GM12878 (cell line): Measurements from ENCODE around the gene WIPF2. TPM values are rescaled to one million over a fixed set of nuclear protein-coding genes. Genes with fewer than 3 reads are reported as not detected.

Source experiments
- ATAC-seq: fragments of 200-7000 bp; cut with Tn5 transposase; 3 replicates; pipeline ENCODE4 v1.9.1; 2020; ENCODE audit warnings: mild to moderate bottlenecking, moderate library complexity
- BruUV-seq: library from RNA; stranded (reverse); fragments of 400-500 nt; replicated peaks from 2 replicates; lab custom pipeline; 2021; lab: Mats Ljungman, UMichigan
- CTCF ChIA-PET: fragments of 300-600 bp; sonication (Branson Sonifier 250); formaldehyde crosslinking; extraction: SDS; loops from one replicate; lab custom pipeline; 2021; ENCODE audit warnings: inconsistent platforms; lab: Yijun Ruan, JAX
- POLR2A ChIA-PET: fragments of 350-600 bp; formaldehyde crosslinking; extraction: SDS; loops from one replicate; lab custom pipeline; 2021; ENCODE audit warnings: inconsistent platforms; lab: Charles Lee
- RAD21 ChIA-PET: fragments of 300-600 bp; sonication (Branson Sonifier 250); formaldehyde crosslinking; loops from one replicate; lab custom pipeline; 2023; ENCODE audit warnings: antibody characterized with exemption; ENCODE audit not compliant: unreplicated experiment; lab: Charles Lee
- SMC1A ChIA-PET: fragments of 300-600 bp; sonication (Branson Sonifier 250); formaldehyde crosslinking; loops from one replicate; lab custom pipeline; 2023; ENCODE audit not compliant: unreplicated experiment, uncharacterized antibody; lab: Charles Lee
- DNase-seq: peaks from one replicate; pipeline ENCODE4 v3.0.0-alpha.2; 2011; ENCODE audit warnings: low read depth, low spot score
- FAIRE-seq: peaks from 3 replicates; lab custom pipeline; 2011; peaks lifted over from hg19 to GRCh38; lab: Jason Lieb, UNC
- H2AFZ ChIP-seq: 2 replicates; pipeline ENCODE4 v1.6.0; 2011; ENCODE audit warnings: low read depth, low read length, control low read depth; ENCODE audit not compliant: control insufficient read depth
- H3K27ac ChIP-seq: 2 replicates; pipeline ENCODE4 v1.5.1; 2011; ENCODE audit warnings: control low read depth; ENCODE audit not compliant: control insufficient read depth, insufficient read depth
- H3K27me3 ChIP-seq, 2 experiments: replicated peaks in 1 of 2; 2 replicates each; pipeline versions ENCODE4 v1.6.0 to v1.6.1; 2011; ENCODE audit warnings: low read length in 1 of 2; ENCODE audit not compliant: control insufficient read depth in 2 of 2, insufficient read depth in 2 of 2
- H3K36me3 ChIP-seq, 2 experiments: 2 replicates each; pipeline ENCODE4 v1.5.1; 2011; ENCODE audit warnings: low read length in 1 of 2; ENCODE audit not compliant: control insufficient read depth in 2 of 2, insufficient read depth in 2 of 2
- H3K4me1 ChIP-seq: 2 replicates; pipeline ENCODE4 v1.6.1; 2011; ENCODE audit warnings: mild to moderate bottlenecking, low read length, moderate library complexity, mixed read lengths; ENCODE audit not compliant: control insufficient read depth, insufficient read depth
- H3K4me2 ChIP-seq: 2 replicates; pipeline ENCODE4 v1.6.0; 2011; ENCODE audit warnings: control low read depth; ENCODE audit not compliant: control insufficient read depth, insufficient read depth
- H3K4me3 ChIP-seq: fragments of 200-600 bp; sonication (generic); 2 replicates; pipeline ENCODE4 v1.5.1; 2016
- H3K79me2 ChIP-seq: 2 replicates; pipeline ENCODE4 v1.6.0; 2011; ENCODE audit warnings: low read length; ENCODE audit not compliant: control insufficient read depth, insufficient read depth
- H3K9ac ChIP-seq: 2 replicates; pipeline ENCODE4 v1.8.0; 2011; ENCODE audit warnings: low read length, control low read depth, mixed read lengths; ENCODE audit not compliant: control insufficient read depth, insufficient read depth
- H3K9me3 ChIP-seq: replicated peaks from 3 replicates; pipeline ENCODE4 v1.5.1; 2011; ENCODE audit warnings: mild to moderate bottlenecking, low read length; ENCODE audit not compliant: control insufficient read depth, insufficient read depth
- H4K20me1 ChIP-seq: 2 replicates; pipeline ENCODE4 v1.6.0; 2011; ENCODE audit not compliant: control insufficient read depth, insufficient read depth
- BCL11A ChIP-seq: IDR thresholded peaks from 2 replicates; pipeline ENCODE4 v1.6.1; 2011; ENCODE audit warnings: low read depth, low read length
- HDGF ChIP-seq: fragments of 450-650 bp; IDR thresholded peaks from 2 replicates; pipeline ENCODE4 v1.6.1; 2016; ENCODE audit warnings: antibody characterized with exemption
- NFYA ChIP-seq: IDR thresholded peaks from 2 replicates; pipeline ENCODE4 v1.6.1; 2011; ENCODE audit warnings: low read depth, mild to moderate bottlenecking, low read length, improper control_type of control experiment, borderline replicate concordance
- RELA ChIP-seq: fragments of 450-650 bp; IDR thresholded peaks from 2 replicates; pipeline ENCODE4 v1.8.0; 2014; ENCODE audit warnings: borderline replicate concordance; ENCODE audit not compliant: partially characterized antibody
- RUNX3 ChIP-seq: IDR thresholded peaks from 2 replicates; pipeline ENCODE4 v1.6.1; 2012; ENCODE audit warnings: low read length, inconsistent platforms
- SMARCA5 ChIP-seq: fragments of 450-650 bp; IDR thresholded peaks from 2 replicates; pipeline ENCODE4 v1.6.1; 2017; ENCODE audit warnings: mild to moderate bottlenecking
- TARDBP ChIP-seq: IDR thresholded peaks from 2 replicates; pipeline ENCODE4 v1.6.1; 2016; ENCODE audit warnings: borderline replicate concordance
- YBX1 ChIP-seq: fragments of 450-650 bp; IDR thresholded peaks from 2 replicates; pipeline ENCODE4 v1.6.1; 2016; ENCODE audit warnings: antibody characterized with exemption
- ZBTB11 ChIP-seq: fragments of 450-650 bp; formaldehyde crosslinking; IDR thresholded peaks from 2 replicates; pipeline ENCODE4 v1.5.0; 2022; ENCODE audit warnings: mild to moderate bottlenecking, missing genetic modification characterization
- WGBS: methylation state at CpG from one replicate; pipeline ENCODE4 v1.1.6; 2016; ENCODE audit warnings: low lambda C conversion rate; ENCODE audit not compliant: insufficient replicate concordance, insufficient coverage; ENCODE audit errors: missing lambda C conversion rate; 5-methylcytosine and 5-hydroxymethylcytosine counted together
- in situ Hi-C: fragments of 300-500 bp; cut with MboI; formaldehyde crosslinking; loops from 9 replicates; pipeline ENCODE4 v1.14.3; 2018; ENCODE audit warnings: mixed read lengths
- intact Hi-C: fragments of 100-400 bp; cut with micrococcal nuclease; formaldehyde crosslinking; loops from one replicate; pipeline ENCODE4 v1.14.2; 2022; ENCODE audit not compliant: unreplicated experiment
- polyA plus RNA-seq, 11 experiments: library from polyadenylated mRNA; depleted of rRNA in 4 of 11; unstranded in 6 of 11; stranded (reverse) in 5 of 11; fragments of >200 nt; fragmentation: Nextera tagmentation in 4 of 11; fragmentation: Illumina TruSeq in 1 of 11; extraction: Ambion mirVana in 4 of 11; extraction: Trizol in 1 of 11; gene quantifications; 1 replicate in 1 of 11; 2 replicates in 10 of 11; pipeline versions ENCODE4 v1.2.1 to v1.2.3, GENCODE V29; 2011 to 2016; ENCODE audit warnings: inconsistent platforms in 2 of 11, missing spikeins in 2 of 11, low read depth in 1 of 11
- total RNA-seq, 4 experiments: library from RNA; depleted of rRNA in 3 of 4; stranded (reverse); fragments of >200 nt in 3 of 4; fragmentation: Illumina TruSeq in 1 of 4; extraction: Trizol in 1 of 4; gene quantifications; 2 replicates each; pipeline versions ENCODE4 v1.2.1 to v1.2.3, GENCODE V29; 2013 to 2021
- TF ChIP-seq, protein P1 (sequence below): fragments of 450-650 bp; IDR thresholded peaks from 2 replicates; pipeline ENCODE4 v1.6.1; 2017; ENCODE audit warnings: mild to moderate bottlenecking, low read depth, inconsistent platforms; ENCODE audit not compliant: poor library complexity, severe bottlenecking
- TF ChIP-seq, protein P2 (sequence below): fragments of 450-650 bp; IDR thresholded peaks from 2 replicates; pipeline ENCODE4 v1.6.1; 2016; ENCODE audit warnings: mild to moderate bottlenecking, moderate library complexity, borderline replicate concordance

The WIPF2 gene
- total and polyA plus RNA-seq, 10 of the 15 experiments (the other 5 are each of a cell fraction or from before 2014, with no cell fraction given) = 4.2 to 20.8 (median 7.1) TPM

GRCh38 chr17:40175928-40176753, 43.0 kb upstream of the WIPF2 start (continued):
- TF ChIP-seq BCL11A (no peak), RELA (no peak), HDGF (no peak), TARDBP (no peak), NFYA (no peak), SMARCA5 (no peak), RUNX3 (no peak)
- TF ChIP-seq, protein P1, sequence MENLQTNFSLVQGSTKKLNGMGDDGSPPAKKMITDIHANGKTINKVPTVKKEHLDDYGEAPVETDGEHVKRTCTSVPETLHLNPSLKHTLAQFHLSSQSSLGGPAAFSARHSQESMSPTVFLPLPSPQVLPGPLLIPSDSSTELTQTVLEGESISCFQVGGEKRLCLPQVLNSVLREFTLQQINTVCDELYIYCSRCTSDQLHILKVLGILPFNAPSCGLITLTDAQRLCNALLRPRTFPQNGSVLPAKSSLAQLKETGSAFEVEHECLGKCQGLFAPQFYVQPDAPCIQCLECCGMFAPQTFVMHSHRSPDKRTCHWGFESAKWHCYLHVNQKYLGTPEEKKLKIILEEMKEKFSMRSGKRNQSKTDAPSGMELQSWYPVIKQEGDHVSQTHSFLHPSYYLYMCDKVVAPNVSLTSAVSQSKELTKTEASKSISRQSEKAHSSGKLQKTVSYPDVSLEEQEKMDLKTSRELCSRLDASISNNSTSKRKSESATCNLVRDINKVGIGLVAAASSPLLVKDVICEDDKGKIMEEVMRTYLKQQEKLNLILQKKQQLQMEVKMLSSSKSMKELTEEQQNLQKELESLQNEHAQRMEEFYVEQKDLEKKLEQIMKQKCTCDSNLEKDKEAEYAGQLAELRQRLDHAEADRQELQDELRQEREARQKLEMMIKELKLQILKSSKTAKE = no peak

DNA sequence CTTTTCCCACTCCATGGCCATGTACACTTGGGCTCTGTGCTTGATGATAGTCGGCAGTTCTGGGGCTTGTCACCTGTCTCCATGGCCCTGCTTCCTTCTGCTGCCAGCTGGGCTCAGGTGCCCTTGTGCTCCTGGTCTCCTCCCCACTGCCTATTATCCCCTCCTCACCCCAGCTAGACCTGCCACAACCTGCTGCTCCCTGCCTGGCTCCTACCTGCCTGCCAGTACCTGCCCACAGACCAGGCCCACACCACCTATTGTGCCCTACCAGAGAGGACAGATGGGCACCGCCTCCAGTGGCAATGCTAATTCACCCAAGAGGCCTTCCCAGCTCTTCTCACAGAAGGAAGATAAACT, 42.4 kb upstream of the WIPF2 start:
- SMC1A ChIA-PET = interaction anchor here (5.1 kb wide), 1 partner anchor 64 kb away, joined by 35 read pairs; no protein-coding TSS in a partner anchor
- TF ChIP-seq ZBTB11 (CRISPR knock-in tag) (no peak), YBX1 (no peak)
- TF ChIP-seq, protein P2, sequence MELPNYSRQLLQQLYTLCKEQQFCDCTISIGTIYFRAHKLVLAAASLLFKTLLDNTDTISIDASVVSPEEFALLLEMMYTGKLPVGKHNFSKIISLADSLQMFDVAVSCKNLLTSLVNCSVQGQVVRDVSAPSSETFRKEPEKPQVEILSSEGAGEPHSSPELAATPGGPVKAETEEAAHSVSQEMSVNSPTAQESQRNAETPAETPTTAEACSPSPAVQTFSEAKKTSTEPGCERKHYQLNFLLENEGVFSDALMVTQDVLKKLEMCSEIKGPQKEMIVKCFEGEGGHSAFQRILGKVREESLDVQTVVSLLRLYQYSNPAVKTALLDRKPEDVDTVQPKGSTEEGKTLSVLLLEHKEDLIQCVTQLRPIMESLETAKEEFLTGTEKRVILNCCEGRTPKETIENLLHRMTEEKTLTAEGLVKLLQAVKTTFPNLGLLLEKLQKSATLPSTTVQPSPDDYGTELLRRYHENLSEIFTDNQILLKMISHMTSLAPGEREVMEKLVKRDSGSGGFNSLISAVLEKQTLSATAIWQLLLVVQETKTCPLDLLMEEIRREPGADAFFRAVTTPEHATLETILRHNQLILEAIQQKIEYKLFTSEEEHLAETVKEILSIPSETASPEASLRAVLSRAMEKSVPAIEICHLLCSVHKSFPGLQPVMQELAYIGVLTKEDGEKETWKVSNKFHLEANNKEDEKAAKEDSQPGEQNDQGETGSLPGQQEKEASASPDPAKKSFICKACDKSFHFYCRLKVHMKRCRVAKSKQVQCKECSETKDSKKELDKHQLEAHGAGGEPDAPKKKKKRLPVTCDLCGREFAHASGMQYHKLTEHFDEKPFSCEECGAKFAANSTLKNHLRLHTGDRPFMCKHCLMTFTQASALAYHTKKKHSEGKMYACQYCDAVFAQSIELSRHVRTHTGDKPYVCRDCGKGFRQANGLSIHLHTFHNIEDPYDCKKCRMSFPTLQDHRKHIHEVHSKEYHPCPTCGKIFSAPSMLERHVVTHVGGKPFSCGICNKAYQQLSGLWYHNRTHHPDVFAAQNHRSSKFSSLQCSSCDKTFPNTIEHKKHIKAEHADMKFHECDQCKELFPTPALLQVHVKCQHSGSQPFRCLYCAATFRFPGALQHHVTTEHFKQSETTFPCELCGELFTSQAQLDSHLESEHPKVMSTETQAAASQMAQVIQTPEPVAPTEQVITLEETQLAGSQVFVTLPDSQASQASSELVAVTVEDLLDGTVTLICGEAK = no peak

More for the DNA sequence above, 42.4 kb upstream of the WIPF2 start:
- Histone ChIP-seq H2AFZ (no peak overlapping the region), H3K79me2 (no peaks in the 10 kb centered on the region), H3K4me3 (no peak overlapping the region), H3K4me1 (peaks cover 4% of the 10 kb centered on the region), H3K4me2 (no peak overlapping the region; the same call in 1 of the 2 replicates), H3K9ac (no peak overlapping the region), H3K27me3 (no peaks in the 10 kb centered on the region), H4K20me1 (no peaks in the 10 kb centered on the region), H3K27ac (no peak overlapping the region), H3K9me3 (no peaks in the 10 kb centered on the region), H3K36me3 (peaks cover 4 to 6% of the 10 kb centered on the region in 2 experiments; a peak in 3 of 4 replicates)
- 93% methylated on average over 2 of the region's 2 CpGs for WGBS
- RAD21 ChIA-PET = interaction anchor here (1.1 kb wide), 1 partner anchor 64 kb away, joined by 7 read pairs; no protein-coding TSS in a partner anchor
- CTCF ChIA-PET = interaction anchor here (0.7 to 5.1 kb wide), 3 partner anchors 15 to 64 kb away, joined by 3 to 42 read pairs (median 3); no protein-coding TSS in a partner anchor
- ATAC-seq (no peak), FAIRE-seq (no peak), DNase-seq (no peak)
- intact Hi-C loops = no loop called here
- in situ Hi-C loops = no loop called here
- POLR2A ChIA-PET = interaction anchor here (1.0 kb wide), 1 partner anchor 17 kb away, joined by 4 read pairs; no protein-coding TSS in a partner anchor
- no TSS peak for BruUV-seq
